GM19043 (cell line): Measurements from ENCODE around the gene CCL23.
"Not testable (repeated sequence)": the region's sequence is repeated elsewhere in the genome, so short reads cannot be mapped to it uniquely, and the experiment has no call there.

Experiments used
- ATAC-seq: cut with Tn5 transposase; IDR thresholded peaks from one replicate; pipeline ENCODE4 v1.9.1; 2021; ENCODE audit warnings: low read depth; ENCODE audit not compliant: unreplicated experiment

The CCL23 gene, protein sequence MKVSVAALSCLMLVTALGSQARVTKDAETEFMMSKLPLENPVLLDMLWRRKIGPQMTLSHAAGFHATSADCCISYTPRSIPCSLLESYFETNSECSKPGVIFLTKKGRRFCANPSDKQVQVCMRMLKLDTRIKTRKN

DNA sequence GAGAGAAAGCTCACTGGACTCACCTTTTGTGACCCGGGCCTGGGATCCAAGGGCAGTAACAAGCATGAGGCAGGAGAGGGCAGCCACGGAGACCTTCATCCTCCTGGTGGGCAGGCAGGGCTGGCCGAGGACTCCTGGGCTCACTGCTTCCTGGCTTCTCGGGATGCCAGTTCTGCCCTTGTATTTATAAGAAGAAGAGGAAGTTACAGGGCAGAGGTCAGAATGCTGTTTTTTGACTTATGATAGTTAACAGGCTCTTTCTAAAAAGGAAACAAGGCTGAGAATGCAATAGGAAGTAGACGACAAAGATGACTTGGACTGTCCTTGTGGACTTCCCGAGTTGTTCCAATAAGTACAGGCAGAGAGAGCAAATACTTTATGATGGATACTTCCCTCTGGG, at the start of gene CCL23:
Gene CCL23 (minus strand): TSS at position 174 of the 400 bp plus-strand sequence. CDS start 75 bp downstream, at position 99.
- no peak for ATAC-seq

DNA sequence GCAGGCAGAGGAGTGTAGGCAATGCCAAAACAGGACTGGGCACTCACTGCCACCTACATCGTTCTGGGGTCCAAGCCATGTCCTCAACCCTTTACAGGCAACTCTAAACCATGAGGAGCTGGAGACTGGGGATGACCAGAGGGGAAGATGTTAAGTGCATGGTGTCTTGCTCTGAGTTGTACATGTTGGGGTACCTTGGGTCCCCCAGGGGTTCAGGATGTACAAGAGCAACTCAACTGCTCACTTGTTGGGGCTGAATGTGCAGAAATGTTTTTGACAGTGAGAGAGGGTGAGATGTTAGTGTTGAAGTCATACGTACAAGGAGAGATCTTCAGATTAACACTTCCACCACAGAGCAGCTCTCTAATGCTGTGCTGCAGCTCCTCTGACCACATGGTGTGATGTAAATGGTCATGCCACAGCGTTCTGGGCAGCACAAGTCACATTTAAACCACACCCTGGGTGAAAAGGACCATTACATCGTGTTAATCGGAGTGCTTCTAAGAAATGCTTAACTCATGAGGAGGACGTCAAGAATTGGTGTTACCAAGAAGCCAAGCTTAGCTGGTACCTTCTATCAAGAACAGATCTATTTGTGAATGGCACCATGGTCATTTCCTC, 48.7 kb upstream of the CCL23 start:
- no peak for ATAC-seq

DNA sequence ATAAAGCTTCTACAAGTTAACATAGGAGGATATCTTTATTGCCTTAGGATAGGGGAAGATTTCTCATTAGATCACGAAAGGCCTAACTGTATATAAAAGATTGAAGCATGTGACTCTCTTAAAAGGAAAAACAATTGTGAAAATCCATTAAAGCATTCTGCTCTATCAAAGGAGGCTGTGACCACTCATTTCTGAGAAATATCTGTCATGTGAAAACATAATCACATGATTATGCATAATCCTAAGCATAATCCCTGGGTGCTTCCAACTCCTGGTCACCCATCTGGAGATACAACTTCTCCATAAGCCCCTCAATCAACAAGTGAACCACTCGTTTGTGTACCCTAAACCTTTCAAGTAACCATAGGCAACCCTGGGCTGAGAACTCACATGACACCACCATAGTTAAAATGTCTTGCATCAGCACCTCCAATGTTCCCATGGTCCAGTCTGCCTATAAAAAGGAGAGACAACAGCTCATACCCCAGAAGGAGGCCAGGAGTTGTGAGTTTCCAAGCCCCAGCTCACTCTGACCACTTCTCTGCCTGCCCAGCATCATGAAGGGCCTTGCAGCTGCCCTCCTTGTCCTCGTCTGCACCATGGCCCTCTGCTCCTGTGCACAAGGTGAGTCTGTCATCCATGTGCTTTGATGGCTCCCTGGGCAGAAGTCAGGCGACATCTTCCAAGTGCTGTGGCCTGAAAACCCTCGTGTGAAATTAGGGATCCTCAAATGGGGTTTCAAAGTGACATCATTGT, 46.2 kb upstream of the CCL23 start, which contains the start of gene CCL18:
Gene CCL18 (plus strand): TSS at position 487 of the 756 bp plus-strand sequence. CDS start 71 bp downstream, at position 558.
- ATAC-seq = no peak

DNA sequence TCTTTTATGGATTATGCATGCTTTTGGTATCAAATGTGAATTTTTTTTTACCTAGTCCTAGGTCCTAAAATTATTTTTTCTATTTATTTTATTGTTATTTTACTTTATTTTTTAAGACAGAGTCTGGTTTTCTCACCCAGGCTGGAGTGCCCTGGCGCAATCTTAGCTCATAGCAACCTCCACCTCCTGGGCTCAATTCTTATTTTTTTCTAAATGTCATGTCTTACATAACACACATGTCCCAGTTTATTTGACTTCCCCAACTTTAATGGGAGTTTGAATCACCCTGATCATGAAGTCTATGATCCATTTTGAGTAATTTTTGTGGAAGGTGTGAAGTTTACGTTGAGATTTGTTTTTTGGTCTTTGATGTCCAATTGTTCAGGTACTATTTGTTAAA, 43.0 kb upstream of the CCL23 start:
- ATAC-seq = no peak

DNA sequence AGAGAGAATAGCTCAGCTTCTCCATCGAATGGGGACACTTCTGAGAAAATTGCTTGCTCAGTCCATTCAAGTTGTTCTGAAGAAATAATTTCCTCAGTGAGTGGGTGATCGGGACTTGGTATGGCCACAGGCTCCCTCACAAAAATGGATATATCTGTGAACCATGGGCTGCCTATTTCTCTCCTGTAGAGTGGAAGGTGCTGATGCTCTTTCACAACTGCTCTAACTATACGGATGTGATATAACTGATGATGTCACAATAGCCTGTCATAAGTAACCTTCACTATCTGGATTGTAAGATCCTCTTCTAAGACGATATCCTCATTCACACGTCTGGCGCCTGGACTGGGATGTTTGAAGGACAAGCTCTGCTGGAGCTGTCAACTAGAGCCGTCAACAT, 41.6 kb upstream of the CCL23 start:
- ATAC-seq = no peak

DNA sequence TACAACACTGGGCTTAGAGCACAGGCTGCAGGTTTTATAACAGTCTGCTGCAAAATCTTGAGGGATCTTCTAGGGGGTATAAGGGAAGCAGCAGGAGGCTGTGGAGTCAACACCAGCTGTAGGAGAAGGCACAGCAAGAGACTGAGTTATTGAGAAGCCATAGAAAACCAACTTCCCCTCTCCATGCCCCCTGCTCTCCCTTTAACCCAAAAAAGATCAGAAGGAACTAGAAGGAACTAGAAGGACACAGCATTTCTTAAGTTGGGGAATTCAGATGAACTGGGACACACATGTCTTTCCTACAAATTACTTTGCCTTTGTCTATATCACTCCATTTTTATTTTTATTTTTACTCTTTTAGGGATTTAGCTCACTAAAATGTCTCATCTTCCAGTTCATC, 40.1 kb upstream of the CCL23 start:
- no peak for ATAC-seq

DNA sequence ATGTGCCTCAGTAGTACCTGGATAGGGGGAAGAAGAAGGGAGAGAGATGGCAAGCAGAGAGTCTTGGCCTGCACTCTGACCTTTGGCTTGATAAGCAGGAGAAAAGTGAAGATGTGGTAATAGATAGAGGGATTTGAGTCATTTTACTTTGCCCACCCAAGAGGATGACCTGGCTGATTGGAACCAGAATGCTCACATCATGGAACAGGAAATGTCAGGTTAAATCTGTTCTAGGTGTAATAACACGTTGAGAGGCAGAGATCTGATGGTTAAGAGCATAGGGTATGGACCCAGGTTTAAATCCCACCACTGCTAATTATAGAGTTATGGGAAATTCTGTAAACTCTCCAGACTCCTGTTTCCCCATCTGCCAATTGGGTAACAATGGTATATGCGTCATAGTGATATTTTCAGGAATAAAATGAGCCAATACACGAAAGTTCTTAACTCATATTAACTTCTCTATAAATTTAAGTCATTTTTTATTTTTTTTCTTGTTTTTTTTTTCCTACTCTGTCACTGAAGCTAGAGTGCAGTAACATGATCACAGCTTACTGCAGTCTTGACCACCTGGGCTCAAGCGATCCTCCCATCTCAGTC, 38.2 kb upstream of the CCL23 start:
- ATAC-seq = no peak

DNA sequence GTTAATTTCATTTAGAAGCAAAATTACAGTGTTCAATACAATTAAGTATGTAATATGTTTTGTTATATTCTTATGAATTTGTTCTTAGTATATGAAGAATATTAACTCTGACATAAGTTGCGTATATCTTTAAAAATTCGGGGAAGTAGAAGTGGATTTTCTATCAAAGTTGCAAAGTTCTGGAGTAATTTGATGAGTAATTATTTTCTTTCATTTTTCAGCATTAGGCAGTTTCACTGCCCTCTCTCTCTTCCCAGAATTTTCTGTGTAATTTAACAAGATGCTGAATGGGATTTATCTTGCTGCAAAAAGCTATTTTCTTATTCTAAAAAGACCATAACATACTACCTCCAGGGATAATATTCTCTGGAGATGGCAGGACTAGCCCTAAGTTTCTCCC, 37.4 kb upstream of the CCL23 start:
- no peak for ATAC-seq

DNA sequence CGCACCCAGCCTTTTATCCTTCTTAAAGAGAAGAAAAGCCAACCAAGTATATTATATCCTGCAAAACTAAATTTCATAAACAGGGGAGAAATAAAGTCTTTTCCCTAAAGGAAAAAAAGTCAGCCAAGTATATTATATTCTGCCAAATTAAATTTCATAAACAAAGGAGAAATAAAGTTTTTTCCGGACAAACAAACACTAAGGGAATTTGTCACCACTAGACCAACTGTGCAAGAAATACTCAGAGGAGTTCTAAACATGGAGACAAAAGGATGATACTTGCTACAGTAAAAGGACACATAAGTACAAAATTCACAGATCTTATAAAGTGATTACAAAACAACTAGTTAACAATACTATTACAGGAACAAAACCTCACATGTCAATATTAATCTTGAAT, 31.9 kb upstream of the CCL23 start:
- no peak for ATAC-seq

DNA sequence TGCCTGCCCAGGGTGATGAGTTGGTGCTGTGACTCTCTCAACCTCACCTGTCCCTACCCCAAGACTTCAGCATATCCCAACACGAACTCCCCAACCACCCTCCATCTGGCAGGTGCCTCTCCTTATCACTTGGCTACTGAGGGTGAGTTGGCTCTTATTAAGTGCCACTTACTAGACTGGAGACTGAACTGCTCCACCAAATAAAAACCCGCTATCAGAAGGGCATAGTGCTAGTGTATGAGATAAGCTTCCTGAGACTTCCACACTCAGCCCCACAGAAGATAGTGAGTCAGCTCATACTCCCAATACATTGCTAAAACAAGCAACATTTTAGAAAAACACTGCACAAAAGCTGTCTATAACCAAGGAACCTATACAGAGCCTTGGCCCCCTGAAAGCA, 30.3 kb upstream of the CCL23 start:
- ATAC-seq = no peak

DNA sequence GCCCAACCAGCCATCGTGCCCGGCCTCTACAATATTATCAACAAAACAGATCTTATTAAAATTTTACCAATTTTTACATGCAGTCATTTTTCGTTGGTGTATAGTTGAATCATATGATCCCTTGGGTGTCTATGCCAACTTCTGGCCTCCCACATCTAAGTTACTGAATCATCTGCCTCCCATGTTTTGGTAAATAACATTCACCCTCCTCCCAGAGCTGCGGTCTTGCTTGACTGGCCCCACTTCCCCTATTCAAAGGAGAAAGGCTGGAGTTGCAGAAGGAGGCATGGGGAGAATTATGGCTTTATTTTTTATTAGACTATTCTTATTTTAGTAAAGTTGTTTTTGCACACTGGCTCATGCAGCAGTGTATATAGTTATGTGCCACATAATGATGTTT, 18.5 kb upstream of the CCL23 start:
- ATAC-seq = no peak

DNA sequence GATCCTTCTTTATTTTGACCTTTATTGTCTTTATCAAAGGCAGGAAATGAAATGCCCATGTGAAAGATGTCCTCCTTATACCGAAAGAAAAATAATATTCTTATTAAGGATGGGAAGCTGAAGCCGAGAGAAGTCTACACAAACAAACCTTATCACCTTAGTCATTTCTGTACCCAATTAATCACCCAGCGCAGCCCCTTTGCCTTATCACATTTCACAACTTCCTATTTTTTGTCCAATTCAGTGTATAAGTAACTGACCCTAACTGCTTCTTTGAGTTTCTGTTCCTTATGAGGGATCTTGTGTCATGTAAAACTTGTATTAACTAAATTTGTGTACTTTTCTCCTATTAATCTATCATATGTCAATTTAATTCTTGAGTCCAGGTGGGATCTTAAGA, 16.4 kb upstream of the CCL23 start:
- no peak for ATAC-seq

DNA sequence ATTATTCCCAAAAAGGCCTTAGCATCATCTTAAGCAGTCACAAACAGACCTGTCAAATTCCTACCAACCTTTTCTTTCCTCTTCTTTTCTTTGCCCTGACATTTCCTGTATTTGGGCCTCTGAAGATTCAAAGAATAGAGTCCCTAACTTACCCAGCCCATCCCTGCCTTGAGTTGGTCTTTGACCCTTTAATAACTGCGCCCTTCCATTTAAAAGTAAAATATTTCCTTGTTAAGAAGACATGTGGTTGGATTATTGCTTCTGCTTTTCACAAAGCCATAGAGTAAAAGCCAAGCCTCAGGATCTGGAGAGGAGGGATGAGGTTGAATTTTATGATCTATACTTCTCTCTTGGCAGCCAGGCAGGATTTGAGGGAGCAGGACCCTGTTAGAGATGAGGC, 13.2 kb upstream of the CCL23 start:
- ATAC-seq = no peak

DNA sequence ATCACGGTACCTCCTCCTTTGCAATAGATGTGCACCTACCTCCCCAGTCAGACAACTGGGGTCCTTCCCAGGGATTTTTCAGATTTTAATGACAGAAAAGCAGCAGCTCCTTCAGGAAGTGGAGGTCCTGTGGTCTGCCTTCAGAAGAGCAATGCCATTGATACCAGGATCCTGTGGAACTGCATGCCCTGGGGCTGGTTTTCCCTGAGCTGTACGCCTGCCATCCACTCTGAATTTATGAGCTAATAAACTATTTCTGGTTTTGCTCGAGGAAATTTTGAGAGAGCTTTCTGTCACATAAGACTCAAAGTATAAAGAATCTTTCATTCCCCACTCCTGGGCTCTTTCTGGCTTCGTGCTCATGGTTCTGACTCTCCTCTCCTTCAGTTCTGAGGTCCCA, 10.0 kb upstream of the CCL23 start:
- ATAC-seq = no peak

DNA sequence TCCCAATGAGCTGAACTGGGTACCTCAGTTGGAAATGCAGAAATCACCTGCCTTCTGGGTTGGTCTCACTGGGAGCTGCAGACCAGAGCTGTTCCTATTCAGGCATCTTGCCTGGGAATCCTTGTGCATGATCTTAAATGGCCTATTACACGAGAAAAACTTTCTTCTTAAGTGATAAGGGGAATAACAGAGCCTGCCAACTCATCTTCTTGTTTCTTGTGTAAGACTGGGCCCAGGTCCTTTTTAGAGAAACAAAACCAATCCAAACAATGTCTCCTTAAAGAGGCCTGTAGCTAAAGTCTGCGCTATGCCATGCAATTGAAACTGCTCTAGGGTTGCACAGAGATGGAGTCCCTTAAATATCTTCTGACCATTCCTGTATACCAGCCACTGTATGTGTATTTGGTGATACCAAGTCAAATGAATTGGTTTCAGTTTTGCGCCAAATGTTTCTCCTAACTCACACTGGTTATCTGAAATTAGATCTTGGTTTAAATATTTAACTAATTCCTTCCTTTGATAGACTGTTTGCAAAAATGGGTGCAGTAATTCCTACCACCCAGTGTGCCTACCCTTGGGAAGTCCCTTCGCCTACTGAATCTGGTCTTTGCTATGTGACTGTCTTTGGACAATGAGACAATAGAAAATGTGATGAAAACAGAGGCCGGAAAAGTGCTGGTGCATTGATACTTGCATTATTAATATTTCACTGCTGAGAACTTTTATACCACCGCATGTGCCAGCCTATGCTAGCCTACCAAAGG, 6.5 kb upstream of the CCL23 start:
- no peak for ATAC-seq

DNA sequence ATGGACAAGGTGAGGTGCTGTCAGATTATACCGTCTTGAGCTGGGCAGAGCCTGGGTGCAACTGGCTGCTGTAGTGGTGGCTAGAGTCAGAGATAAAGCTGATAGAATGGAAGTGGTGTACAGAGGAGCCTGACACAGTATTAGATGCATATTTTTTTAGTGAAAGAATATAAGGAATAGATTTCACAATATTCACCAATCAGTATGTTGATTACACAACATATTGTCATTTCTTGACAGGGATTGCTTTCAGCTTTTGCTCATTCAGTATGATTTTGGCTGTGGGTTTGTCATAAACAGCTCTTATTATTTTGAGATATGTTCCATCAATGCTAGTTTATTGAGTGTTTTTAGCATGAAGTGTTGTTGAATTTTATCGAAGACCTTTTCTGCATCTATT, 1.7 kb upstream of the CCL23 start:
- no peak for ATAC-seq

DNA sequence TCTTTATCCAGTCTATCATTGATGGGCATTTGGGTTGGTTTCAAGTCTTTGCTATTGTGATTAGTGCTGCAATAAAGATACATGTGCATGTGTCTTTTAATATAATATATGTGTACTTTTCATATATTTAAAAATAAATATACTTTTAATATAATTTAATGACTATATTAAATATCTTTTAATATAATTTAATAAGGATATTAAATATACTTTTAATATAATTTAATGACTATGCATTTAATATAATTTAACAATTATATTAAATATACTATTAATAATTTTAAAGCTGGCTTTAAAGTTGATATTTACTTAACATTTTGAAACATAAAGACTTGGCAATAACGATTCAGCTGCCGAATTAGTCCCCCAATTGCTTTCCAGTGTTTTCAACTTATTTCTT, 1.2 kb downstream of the CCL23 start:
- ATAC-seq = no peak

DNA sequence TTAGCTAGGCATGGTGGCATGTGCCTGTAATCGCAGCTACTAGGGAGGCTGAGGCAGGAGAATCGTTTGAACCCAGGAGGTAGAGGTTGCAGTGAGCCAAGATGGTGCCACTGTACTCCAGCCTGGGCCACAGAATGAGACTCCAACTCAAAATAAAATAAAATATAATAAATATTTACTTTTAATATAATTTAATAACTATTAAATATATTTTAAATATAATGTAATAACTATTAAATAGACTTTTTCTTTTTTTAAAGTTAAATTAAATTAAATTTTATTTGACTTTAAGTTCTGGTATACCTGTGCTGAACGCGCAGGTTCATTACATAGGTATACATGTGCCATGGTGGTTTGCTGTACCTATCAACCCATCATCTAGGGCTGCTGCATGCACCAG, 1.9 kb downstream of the CCL23 start:
- ATAC-seq = not testable (repeated sequence)

DNA sequence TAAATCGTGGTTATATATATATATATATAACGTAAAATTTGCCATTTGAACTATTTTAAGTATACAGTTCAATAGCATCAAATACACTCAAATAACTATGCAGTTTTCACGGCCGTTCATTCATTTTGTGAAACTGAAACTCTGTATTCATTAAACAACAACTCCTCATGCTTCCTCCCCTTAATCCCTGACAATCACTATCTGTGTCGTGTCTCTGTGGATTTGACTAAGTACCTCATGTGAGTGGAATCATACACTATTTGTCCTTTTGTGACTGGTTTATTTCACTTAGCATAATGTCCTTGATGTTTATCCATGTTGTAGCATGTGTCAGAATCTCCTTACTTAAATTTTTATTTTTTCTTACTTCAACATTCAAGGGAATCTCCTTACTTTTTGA, 2.8 kb downstream of the CCL23 start:
- no peak for ATAC-seq

DNA sequence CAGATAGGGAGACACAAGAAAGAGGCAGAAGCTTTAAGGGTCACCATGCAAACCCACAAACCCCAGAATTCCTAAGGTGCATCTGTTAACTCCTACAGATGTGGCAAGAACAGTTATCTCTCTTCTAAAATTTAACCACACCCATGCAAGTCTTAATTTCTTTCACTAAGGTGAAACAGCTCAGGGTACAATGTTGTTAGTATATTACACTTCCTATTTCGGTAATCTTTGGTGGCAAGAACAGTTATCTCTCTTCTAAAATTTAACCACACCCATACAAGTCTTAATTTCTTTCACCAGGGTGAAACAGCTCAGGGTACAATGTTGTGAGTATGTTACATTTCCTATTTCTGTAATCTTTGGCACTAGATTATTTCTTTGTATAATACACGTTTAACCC, 6.6 kb downstream of the CCL23 start:
- ATAC-seq = no peak
